ENCODE measurements around the gene MICAL1.

The MICAL1 gene

GRCh38 chr6:109447878-109448555 lies 7.6 kb downstream of the MICAL1 start:
- DNase-seq (ENCODE audit: insufficient read length, low spot score) = no peak
- no peak for TF ChIP-seq CTCF (IDR thresholded peaks at IDR 0.05; ENCODE audit: insufficient read depth, missing control alignments)

DNA sequence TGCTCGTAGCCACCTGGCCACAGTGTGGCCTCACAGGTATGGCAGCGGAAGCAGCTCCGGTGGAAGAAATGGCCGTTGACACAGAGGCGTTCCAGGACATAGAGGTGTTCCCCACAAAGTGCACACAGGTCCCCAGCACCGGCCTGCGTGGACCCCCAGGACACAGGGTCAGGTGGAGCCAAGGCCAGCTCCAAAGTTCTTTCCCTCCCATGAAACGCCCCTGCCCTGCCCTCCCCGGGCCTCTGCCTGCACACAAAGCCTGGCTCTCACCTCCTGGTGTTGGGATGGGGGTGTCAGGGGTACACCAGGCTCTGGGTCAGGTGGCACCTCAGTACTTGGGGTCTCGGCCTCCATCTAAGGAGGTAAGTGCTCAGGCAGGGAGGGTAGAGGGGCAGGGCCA lies 8.5 kb downstream of the MICAL1 start:
- DNase-seq (ENCODE audit: insufficient read length, low spot score) (no peak), FAIRE-seq (no peak)
- no peak for TF ChIP-seq CTCF (IDR thresholded peaks at IDR 0.05; ENCODE audit: insufficient read depth, missing control alignments)

More at GRCh38 chr6:109447878-109448555, 7.6 kb downstream of the MICAL1 start:
- FAIRE-seq = no peak

- FAIRE-seq = no peak
- no peak for TF ChIP-seq CTCF (IDR thresholded peaks at IDR 0.05; ENCODE audit: insufficient read depth, missing control alignments)
- DNase-seq (ENCODE audit: insufficient read length, low spot score) = no peak
These were observed 9.0 kb downstream of the MICAL1 start for GRCh38 chr6:109446541-109446940.

- no peak for TF ChIP-seq CTCF (IDR thresholded peaks at IDR 0.05; ENCODE audit: insufficient read depth, missing control alignments)
- no peak for DNase-seq (ENCODE audit: insufficient read length, low spot score)
- FAIRE-seq = no peak
These were observed 9.5 kb downstream of the MICAL1 start for GRCh38 chr6:109446072-109446471.

DNA sequence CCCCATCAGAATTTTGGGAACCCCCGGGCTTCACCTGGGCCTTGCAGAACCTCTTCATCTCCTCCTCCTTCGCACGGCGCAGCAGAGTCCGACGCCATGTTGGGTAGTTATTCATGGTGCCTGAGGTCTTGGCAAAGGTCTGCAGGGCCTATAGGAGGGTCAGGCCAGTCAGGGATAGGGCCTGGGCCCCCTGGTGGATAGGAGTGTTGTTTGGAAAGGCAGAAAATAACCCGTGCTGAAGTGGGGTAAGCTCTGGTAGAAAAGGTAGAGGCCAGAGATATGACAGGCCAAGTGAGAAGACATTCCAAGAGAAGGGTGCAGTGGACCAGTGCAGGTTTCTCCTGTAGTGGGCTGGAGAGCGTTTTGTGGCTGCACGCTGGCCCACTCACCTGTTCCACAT lies 10.2 kb downstream of the MICAL1 start:
- FAIRE-seq (no peak), DNase-seq (ENCODE audit: insufficient read length, low spot score) (no peak)
- no peak for TF ChIP-seq CTCF (IDR thresholded peaks at IDR 0.05; ENCODE audit: insufficient read depth, missing control alignments)

DNA sequence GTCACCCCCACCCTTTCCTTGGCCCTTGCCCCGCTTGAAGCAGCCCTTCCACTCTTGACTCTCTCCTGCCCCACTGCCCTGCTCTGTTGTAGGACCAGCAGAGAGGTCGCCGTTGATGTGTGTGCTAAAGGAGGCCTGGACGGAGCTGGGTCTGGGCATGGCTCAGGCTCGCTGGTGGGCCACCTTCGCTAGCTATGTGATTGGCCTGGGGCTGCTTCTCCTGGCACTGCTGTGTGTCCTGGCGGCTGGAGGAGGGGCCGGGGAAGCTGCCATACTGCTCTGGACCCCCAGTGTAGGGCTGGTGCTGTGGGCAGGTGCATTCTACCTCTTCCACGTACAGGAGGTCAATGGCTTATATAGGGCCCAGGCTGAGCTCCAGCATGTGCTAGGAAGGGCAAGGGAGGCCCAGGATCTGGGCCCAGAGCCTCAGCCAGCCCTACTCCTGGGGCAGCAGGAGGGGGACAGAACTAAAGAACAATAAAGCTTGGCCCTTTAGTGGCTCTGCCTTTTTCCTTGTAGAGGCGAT lies 12.1 kb downstream of the MICAL1 start:
- FAIRE-seq (no peak), DNase-seq (ENCODE audit: insufficient read length, low spot score) (no peak)
- TF ChIP-seq CTCF (IDR thresholded peaks at IDR 0.05; ENCODE audit: insufficient read depth, missing control alignments) = no peak

DNA sequence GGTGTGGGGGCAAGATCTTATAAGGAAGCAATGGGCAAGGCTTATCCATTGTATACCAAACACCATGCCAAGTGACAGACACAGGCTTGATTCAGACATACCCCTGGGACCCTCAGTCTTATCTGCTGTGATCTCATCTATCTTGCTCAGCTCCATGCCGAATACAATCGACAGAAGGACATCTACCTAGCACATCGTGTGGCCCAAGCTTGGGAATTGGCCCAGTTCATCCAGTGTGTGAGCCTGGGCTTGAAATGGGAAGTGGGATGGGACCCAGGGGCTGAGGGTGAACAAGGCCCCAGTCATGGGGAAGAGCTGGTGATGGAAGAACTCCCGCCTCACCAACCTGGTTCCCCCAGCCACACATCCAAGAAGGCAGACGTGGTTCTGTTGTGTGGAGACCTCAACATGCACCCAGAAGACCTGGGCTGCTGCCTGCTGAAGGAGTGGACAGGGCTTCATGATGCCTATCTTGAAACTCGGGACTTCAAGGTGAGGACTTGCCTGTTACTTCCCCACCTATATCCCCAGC lies 13.1 kb downstream of the MICAL1 start:
- DNase-seq (ENCODE audit: insufficient read length, low spot score) (no peak), FAIRE-seq (no peak)
- no peak for TF ChIP-seq CTCF (IDR thresholded peaks at IDR 0.05; ENCODE audit: insufficient read depth, missing control alignments)
